ENCODE measurements around the gene MCRS1.
"Not testable (repeated sequence)": the region's sequence is repeated elsewhere in the genome, so short reads cannot be mapped to it uniquely, and the experiment has no call there.

DNA sequence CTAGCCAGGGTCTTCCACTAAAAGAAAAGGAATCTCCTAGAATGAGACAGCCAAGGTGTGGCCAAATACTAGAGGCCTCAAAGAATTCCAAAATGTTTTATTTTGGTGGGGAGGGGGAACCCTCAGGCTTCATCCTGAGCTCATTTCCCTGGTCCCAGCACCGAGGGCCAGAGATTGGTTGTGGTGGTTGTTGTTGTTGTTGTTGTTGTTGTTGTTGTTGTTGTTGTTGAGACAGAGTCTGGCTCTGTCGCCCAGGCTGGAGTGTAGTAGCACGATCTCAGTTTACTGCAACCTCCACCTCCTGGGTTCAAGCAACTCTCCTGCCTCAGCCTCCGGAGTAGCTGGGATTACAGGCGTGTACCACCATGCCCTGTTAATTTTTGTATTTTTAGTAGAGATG, 33.8 kb downstream of the MCRS1 start:
- TF ChIP-seq, protein P1, sequence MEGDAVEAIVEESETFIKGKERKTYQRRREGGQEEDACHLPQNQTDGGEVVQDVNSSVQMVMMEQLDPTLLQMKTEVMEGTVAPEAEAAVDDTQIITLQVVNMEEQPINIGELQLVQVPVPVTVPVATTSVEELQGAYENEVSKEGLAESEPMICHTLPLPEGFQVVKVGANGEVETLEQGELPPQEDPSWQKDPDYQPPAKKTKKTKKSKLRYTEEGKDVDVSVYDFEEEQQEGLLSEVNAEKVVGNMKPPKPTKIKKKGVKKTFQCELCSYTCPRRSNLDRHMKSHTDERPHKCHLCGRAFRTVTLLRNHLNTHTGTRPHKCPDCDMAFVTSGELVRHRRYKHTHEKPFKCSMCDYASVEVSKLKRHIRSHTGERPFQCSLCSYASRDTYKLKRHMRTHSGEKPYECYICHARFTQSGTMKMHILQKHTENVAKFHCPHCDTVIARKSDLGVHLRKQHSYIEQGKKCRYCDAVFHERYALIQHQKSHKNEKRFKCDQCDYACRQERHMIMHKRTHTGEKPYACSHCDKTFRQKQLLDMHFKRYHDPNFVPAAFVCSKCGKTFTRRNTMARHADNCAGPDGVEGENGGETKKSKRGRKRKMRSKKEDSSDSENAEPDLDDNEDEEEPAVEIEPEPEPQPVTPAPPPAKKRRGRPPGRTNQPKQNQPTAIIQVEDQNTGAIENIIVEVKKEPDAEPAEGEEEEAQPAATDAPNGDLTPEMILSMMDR (tag by site-specific recombination; IDR thresholded peaks at IDR 0.05), result not testable (repeated sequence)
- TF ChIP-seq ZNF335 (tag by site-specific recombination; conservative IDR thresholded peaks at IDR 0.05); ZNF311 (tag by site-specific recombination; IDR thresholded peaks at IDR 0.05; ENCODE audit: borderline replicate concordance); SALL2 (tag by site-specific recombination; IDR thresholded peaks at IDR 0.05; ENCODE audit: borderline replicate concordance); ZBTB21 (tag by site-specific recombination; IDR thresholded peaks at IDR 0.05); HOXC10 (CRISPR knock-in tag; IDR thresholded peaks at IDR 0.05); ZNF23 (tag by site-specific recombination; IDR thresholded peaks at IDR 0.05; ENCODE audit: borderline replicate concordance): not testable (repeated sequence)
- TF ChIP-seq, protein P2, sequence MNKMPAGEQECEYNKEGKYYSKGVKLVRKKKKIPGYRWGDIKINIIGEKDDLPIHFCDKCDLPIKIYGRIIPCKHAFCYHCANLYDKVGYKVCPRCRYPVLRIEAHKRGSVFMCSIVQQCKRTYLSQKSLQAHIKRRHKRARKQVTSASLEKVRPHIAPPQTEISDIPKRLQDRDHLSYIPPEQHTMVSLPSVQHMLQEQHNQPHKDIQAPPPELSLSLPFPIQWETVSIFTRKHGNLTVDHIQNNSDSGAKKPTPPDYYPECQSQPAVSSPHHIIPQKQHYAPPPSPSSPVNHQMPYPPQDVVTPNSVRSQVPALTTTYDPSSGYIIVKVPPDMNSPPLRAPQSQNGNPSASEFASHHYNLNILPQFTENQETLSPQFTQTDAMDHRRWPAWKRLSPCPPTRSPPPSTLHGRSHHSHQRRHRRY (tag by site-specific recombination; IDR thresholded peaks at IDR 0.05), result not testable (repeated sequence)
